IMR-90 (cell line): ENCODE results near the gene CLEC16A. TPM values are rescaled to one million over a fixed set of nuclear protein-coding genes. Genes with fewer than 3 reads are reported as not detected.

ENCODE experiments used
- ATAC-seq: fragments of 200-7000 bp; cut with Tn5 transposase; 2 replicates; pipeline ENCODE4 v1.9.1; 2020; ENCODE audit warnings: low read depth, mild to moderate bottlenecking, moderate library complexity
- BruUV-seq: library from RNA; stranded (reverse); fragments of 400-500 nt; replicated peaks from 2 replicates; lab custom pipeline; 2021; lab: Mats Ljungman, UMichigan
- CTCF ChIA-PET: fragments of 300-600 bp; formaldehyde crosslinking; extraction: SDS; loops from one replicate; lab custom pipeline; 2021; ENCODE audit warnings: antibody characterized with exemption; lab: Yijun Ruan, JAX
- POLR2A ChIA-PET: fragments of 300-600 bp; sonication (Branson Sonifier 250); formaldehyde crosslinking; loops from one replicate; lab custom pipeline; 2022; ENCODE audit warnings: antibody characterized with exemption; ENCODE audit not compliant: unreplicated experiment; lab: Charles Lee
- DNase-seq: peaks from one replicate; pipeline ENCODE4 v3.0.0; 2013
- H2AFZ ChIP-seq: replicated peaks from 2 replicates; pipeline ENCODE3; 2013; ENCODE audit warnings: low read length, mild to moderate bottlenecking; ENCODE audit not compliant: poor library complexity
- H2AK5ac ChIP-seq: 2 replicates; pipeline ENCODE4 v1.6.1; 2013; ENCODE audit warnings: low read depth, low read length, inconsistent platforms
- H2AK9ac ChIP-seq: replicated peaks from 2 replicates; pipeline ENCODE3; 2013; ENCODE audit warnings: mild to moderate bottlenecking, low read depth, low read length, moderate library complexity; ENCODE audit not compliant: poor library complexity
- H2BK120ac ChIP-seq: 2 replicates; pipeline ENCODE4 v1.6.1; 2013; ENCODE audit warnings: low read depth, low read length, inconsistent platforms
- H2BK15ac ChIP-seq: 3 replicates; pipeline ENCODE4 v1.6.1; 2013; ENCODE audit warnings: low read depth, low read length, inconsistent platforms
- H2BK20ac ChIP-seq: 2 replicates; pipeline ENCODE4 v1.6.1; 2013; ENCODE audit warnings: low read depth, mild to moderate bottlenecking, inconsistent platforms, low read length, moderate library complexity
- H2BK5ac ChIP-seq: 2 replicates; pipeline ENCODE4 v1.6.1; 2013; ENCODE audit warnings: mild to moderate bottlenecking, low read depth, low read length, inconsistent platforms; ENCODE audit not compliant: poor library complexity, severe bottlenecking
- H3K14ac ChIP-seq: replicated peaks from 2 replicates; pipeline ENCODE4 v1.6.1; 2013; ENCODE audit warnings: low read depth, low read length, inconsistent platforms
- H3K18ac ChIP-seq: 2 replicates; pipeline ENCODE4 v1.6.1; 2013; ENCODE audit warnings: low read depth, low read length, control low read depth
- H3K23ac ChIP-seq: 2 replicates; pipeline ENCODE4 v1.6.1; 2013; ENCODE audit warnings: low read depth, low read length, inconsistent platforms
- H3K27ac ChIP-seq: 2 replicates; pipeline ENCODE4 v1.5.1; 2013; ENCODE audit warnings: mild to moderate bottlenecking, control low read depth, low read length; ENCODE audit not compliant: insufficient read depth
- H3K27me3 ChIP-seq: 2 replicates; pipeline ENCODE4 v1.6.1; 2013; ENCODE audit warnings: low read length; ENCODE audit not compliant: control insufficient read depth, insufficient read depth
- H3K36me3 ChIP-seq: 2 replicates; pipeline ENCODE4 v1.6.1; 2013; ENCODE audit warnings: low read length, mixed read lengths; ENCODE audit not compliant: control insufficient read depth, insufficient read depth
- H3K4ac ChIP-seq: 2 replicates; pipeline ENCODE4 v1.6.1; 2013; ENCODE audit warnings: low read depth, low read length, inconsistent platforms
- H3K4me1 ChIP-seq: 2 replicates; pipeline ENCODE4 v1.6.1; 2013; ENCODE audit warnings: low read length, mixed read lengths; ENCODE audit not compliant: control insufficient read depth, insufficient read depth
- H3K4me2 ChIP-seq: 2 replicates; pipeline ENCODE4 v1.6.1; 2013; ENCODE audit warnings: low read depth, mild to moderate bottlenecking, control low read depth, low read length, moderate library complexity
- H3K4me3 ChIP-seq: 2 replicates; pipeline ENCODE4 v1.5.1; 2013; ENCODE audit warnings: low read depth, mild to moderate bottlenecking, control low read depth, low read length, moderate library complexity; ENCODE audit not compliant: insufficient read depth
- H3K56ac ChIP-seq: 2 replicates; pipeline ENCODE4 v1.6.1; 2013; ENCODE audit warnings: low read length, inconsistent platforms; ENCODE audit not compliant: insufficient read depth; ENCODE audit errors: extremely low read depth
- H3K79me1 ChIP-seq, 2 experiments: 2 replicates each; pipeline ENCODE4 v1.6.1; 2013; ENCODE audit warnings: low read length in 2 of 2, inconsistent platforms in 1 of 2, low read depth in 1 of 2
- H3K9ac ChIP-seq: 2 replicates; pipeline ENCODE4 v1.6.1; 2013; ENCODE audit warnings: low read depth, low read length, control low read depth
- H3K9me1 ChIP-seq: 2 replicates; pipeline ENCODE4 v1.6.1; 2013; ENCODE audit warnings: low read length, inconsistent platforms; ENCODE audit not compliant: insufficient read depth
- H3K9me3 ChIP-seq: 2 replicates; pipeline ENCODE4 v1.6.1; 2013; ENCODE audit warnings: low read length; ENCODE audit not compliant: control insufficient read depth, insufficient read depth
- H4K20me1 ChIP-seq: 2 replicates; pipeline ENCODE4 v1.6.1; 2013; ENCODE audit warnings: low read length, inconsistent platforms; ENCODE audit not compliant: insufficient read depth
- H4K5ac ChIP-seq: 2 replicates; pipeline ENCODE4 v1.6.1; 2013; ENCODE audit warnings: mild to moderate bottlenecking, low read depth, low read length, control low read depth
- H4K8ac ChIP-seq, 2 experiments: 2 replicates each; pipeline ENCODE4 v1.6.1; 2013; ENCODE audit warnings: low read depth in 2 of 2, low read length in 2 of 2, control low read depth in 1 of 2, inconsistent platforms in 1 of 2
- H4K91ac ChIP-seq: 2 replicates; pipeline ENCODE4 v1.6.1; 2013; ENCODE audit warnings: low read depth, low read length, inconsistent platforms; ENCODE audit not compliant: insufficient read depth
- FOS ChIP-seq: fragments of 150-350 bp; IDR thresholded peaks from 2 replicates; pipeline ENCODE4 v1.6.1; 2016; ENCODE audit warnings: low read depth, low read length
- MXI1 ChIP-seq: IDR thresholded peaks from 2 replicates; pipeline ENCODE4 v1.6.1; 2012; ENCODE audit warnings: low read depth, mild to moderate bottlenecking, low read length, moderate library complexity, borderline replicate concordance
- RCOR1 ChIP-seq: IDR thresholded peaks from 2 replicates; pipeline ENCODE4 v1.6.1; 2012; ENCODE audit warnings: mild to moderate bottlenecking, low read length, improper control_type of control experiment; ENCODE audit not compliant: insufficient replicate concordance
- USF2 ChIP-seq: fragments of 150-350 bp; IDR thresholded peaks from 2 replicates; pipeline ENCODE4 v1.6.1; 2017; ENCODE audit warnings: mild to moderate bottlenecking, antibody characterized with exemption, low read length, low read depth
- WGBS, 2 experiments: methylation state at CpG; one replicate each; pipeline versions ENCODE4 v1.1.5 to v1.1.7; 2013; ENCODE audit warnings: missing lambda C conversion rate in 2 of 2; ENCODE audit not compliant: insufficient read length in 1 of 2; ENCODE audit errors: extremely low coverage in 2 of 2; 5-methylcytosine and 5-hydroxymethylcytosine counted together
- dilution Hi-C: fragments of 300-500 bp; cut with HindIII; formaldehyde crosslinking; loops from one replicate; pipeline ENCODE4 v1.14.3; 2018; ENCODE audit warnings: low sequenced_read_pairs; ENCODE audit not compliant: unreplicated experiment
- in situ Hi-C: fragments of 300-500 bp; cut with MboI; formaldehyde crosslinking; loops from 3 replicates; pipeline ENCODE4 v1.14.3; 2019; ENCODE audit warnings: low sequenced_read_pairs, inconsistent platforms, mixed read lengths
- intact Hi-C: fragments of 100-400 bp; cut with micrococcal nuclease; formaldehyde crosslinking; loops from 2 replicates; pipeline ENCODE4 v1.10.0; 2022
- polyA plus RNA-seq, 3 experiments: library from polyadenylated mRNA; depleted of rRNA; stranded (reverse); fragments of >200 nt; gene quantifications; 2 replicates each; pipeline ENCODE4 v1.2.3, GENCODE V29; 2012; ENCODE audit warnings: low replicate concordance in 1 of 3
- total RNA-seq: library from RNA; depleted of rRNA; stranded (reverse); fragments of >200 nt; gene quantifications from 2 replicates; pipeline ENCODE4 v1.2.3, GENCODE V29; 2012

CLEC16A gene
- total and polyA plus RNA-seq, 2 of the 4 experiments (the other 2 are of a cell fraction) = 15.9 to 16.5 TPM

- intact Hi-C loops = no loop called here
- no peaks in the 10 kb centered on the region for H3K79me1 ChIP-seq
- no peaks in the 10 kb centered on the region for H3K9me1 ChIP-seq
- no peak overlapping the region for H3K56ac ChIP-seq
- H4K20me1 ChIP-seq = no peaks in the 10 kb centered on the region
- DNase-seq (no peak), ATAC-seq (no peak)
- H4K8ac ChIP-seq = no peak overlapping the region
- H3K27me3 ChIP-seq = peaks cover 5% of the 10 kb centered on the region; the same call in 1 of the 2 replicates
- H3K18ac ChIP-seq = no peak overlapping the region
- H2AFZ ChIP-seq = no peak overlapping the region
- H3K9me3 ChIP-seq = peaks cover 4% of the 10 kb centered on the region
- peaks cover 7% of the 10 kb centered on the region for H3K4me1 ChIP-seq
- H2BK5ac ChIP-seq = no peak overlapping the region
- no peak overlapping the region for H3K4ac ChIP-seq
- no peak overlapping the region for H3K14ac ChIP-seq
- H2AK5ac ChIP-seq = no peak overlapping the region
- no peak for TF ChIP-seq MXI1
- peak; percentile 74; the same call in 1 of the 2 replicates for TF ChIP-seq USF2
- no peak for TF ChIP-seq FOS
- TF ChIP-seq RCOR1 = no peak
- in situ Hi-C loops = no loop called here
- H3K4me3 ChIP-seq = no peak overlapping the region
- H3K4me2 ChIP-seq = no peak overlapping the region
- ChIA-PET CTCF (no interaction called here), POLR2A (no interaction called here)
- H3K9ac ChIP-seq = no peak overlapping the region
- no peak overlapping the region for H3K23ac ChIP-seq
- no peak overlapping the region for H4K5ac ChIP-seq
- no CpG with 5 or more reads among the region's 3 CpGs for WGBS, 2 experiments
- H2BK20ac ChIP-seq = no peak overlapping the region
- no peak overlapping the region for H2BK120ac ChIP-seq
- dilution Hi-C loops = no loop called here
- H2AK9ac ChIP-seq = no peak overlapping the region
- H3K27ac ChIP-seq = no peak overlapping the region
- no TSS peak for BruUV-seq
- H3K36me3 ChIP-seq = no peaks in the 10 kb centered on the region
- H2BK15ac ChIP-seq = no peak overlapping the region
- no peak overlapping the region for H4K91ac ChIP-seq
Measured at GRCh38 chr16:11207646-11208045, 263.3 kb downstream of the CLEC16A start.
